GM21825 (cell line): ENCODE measurements around the gene SLC25A33.
A peak's percentile ranks its signal among the peaks of the same experiment; 100 is the strongest.
"Not testable (repeated sequence)": the region's sequence is repeated elsewhere in the genome, so short reads cannot be mapped to it uniquely, and the experiment has no call there.

ENCODE experiments used
- ATAC-seq: cut with Tn5 transposase; IDR thresholded peaks from one replicate; pipeline ENCODE4 v1.9.1; 2021; ENCODE audit warnings: mild to moderate bottlenecking, moderate library complexity; ENCODE audit not compliant: unreplicated experiment

Gene SLC25A33

GRCh38 chr1:9618909-9619679 lies 79.8 kb downstream of the SLC25A33 start:
- no peak for ATAC-seq

- no peak for ATAC-seq
Observed at GRCh38 chr1:9621032-9621431, 81.8 kb downstream of the SLC25A33 start.

DNA sequence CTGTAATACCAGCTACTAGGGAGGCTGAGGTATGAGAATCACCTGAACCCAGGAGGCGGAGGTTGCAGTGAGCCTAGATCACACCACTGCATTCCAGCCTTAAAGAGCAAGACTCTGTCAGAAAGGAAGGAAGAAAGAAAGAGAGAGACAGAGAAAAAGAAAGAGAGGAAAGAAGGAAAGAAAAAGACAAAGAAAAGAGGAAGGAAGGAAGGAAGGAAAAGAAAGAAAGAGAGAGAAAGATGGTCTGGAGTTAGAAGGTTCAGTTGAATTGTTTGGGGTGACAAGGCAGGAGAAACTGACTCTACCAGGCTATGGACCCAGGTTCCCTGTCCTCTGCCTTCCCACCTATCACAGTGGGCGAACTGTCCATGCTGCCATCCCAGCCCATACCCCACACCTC lies 84.8 kb downstream of the SLC25A33 start:
- no peak for ATAC-seq

- not testable (repeated sequence) for ATAC-seq
Observed at GRCh38 chr1:9625030-9625429, 85.8 kb downstream of the SLC25A33 start.

DNA sequence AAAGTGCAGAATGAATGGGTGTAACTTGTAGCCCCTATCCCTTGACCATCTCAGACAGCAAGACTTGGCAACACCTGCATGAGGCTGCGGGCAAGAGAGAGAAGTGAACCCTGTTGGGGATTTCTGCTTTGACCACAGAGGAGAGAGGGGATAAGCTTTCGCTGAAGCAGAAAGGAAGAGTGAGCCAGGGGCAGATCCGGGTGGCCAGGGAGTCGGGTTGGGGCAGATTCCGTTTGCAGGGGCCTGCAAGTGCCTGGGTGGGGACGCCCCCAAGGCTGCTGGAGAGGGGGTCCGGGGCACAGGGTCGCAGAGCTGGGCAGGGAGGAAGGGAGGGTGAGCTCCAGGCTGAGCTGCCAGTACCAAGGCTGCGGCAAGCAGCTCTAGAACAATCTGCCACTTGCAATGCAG lies 86.9 kb downstream of the SLC25A33 start:
- ATAC-seq = peak; percentile 39

GRCh38 chr1:9628541-9629444 lies 89.5 kb downstream of the SLC25A33 start:
- ATAC-seq = no peak

- no peak for ATAC-seq
Observed at GRCh38 chr1:9629445-9630201, 90.4 kb downstream of the SLC25A33 start.

DNA sequence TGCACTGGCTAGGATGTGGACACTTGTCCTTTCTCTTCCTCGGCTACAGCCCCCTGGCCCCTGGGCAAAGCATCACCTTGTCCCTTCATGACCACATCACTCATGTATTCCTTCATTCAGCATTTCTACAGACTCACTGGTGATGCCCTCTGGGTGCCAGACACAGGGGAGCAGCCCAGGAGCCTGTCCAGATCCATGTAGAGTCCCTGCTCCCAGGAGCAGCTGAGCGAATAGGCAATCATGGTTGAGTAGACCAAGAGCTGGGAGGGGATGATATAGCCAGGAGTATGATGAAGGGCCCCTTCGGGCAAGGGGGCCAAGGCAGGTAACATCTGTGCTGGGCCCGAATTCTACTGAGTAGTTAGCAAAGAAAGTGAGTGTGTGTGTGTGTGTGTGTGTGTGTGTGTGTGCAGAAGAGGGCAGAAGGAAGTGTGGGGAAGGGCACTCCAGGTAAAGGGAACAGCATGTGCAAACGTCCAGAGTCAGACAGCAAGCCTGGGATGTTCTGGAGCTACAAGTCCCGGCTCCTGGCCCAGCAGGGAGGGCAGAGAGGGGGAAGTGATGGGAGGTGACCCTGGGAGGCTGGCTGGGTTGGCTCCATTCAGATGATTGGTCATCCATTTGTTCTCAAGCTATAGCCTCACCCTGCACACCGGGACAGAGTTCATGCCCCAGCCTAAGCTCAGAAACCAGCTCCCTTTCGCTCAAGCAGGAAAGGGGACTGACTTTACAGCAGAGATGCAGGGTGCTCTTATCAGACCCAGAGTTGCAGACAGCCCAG lies 91.3 kb downstream of the SLC25A33 start:
- no peak for ATAC-seq

- no peak for ATAC-seq
Observed at GRCh38 chr1:9631613-9632012, 92.3 kb downstream of the SLC25A33 start.

GRCh38 chr1:9633493-9633892 lies 94.2 kb downstream of the SLC25A33 start:
- no peak for ATAC-seq

DNA sequence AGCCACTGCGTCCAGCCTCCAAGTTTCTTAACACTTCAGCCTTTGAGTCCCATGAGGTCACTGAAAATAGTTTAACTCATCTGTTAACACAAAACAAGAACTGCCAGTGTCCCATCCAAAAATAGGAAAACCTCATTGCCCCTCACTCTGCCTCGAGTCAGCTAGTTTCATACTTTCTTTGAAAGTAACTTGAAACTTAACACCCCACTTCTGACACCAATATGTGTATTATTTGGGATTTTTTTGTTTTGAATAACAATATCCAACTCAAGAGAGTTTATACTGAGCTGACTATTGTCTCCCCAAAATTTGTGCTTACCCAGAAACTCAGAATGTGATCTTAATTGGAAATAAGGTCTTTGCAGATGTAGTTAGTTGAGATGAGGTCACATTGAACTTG lies 95.3 kb downstream of the SLC25A33 start:
- ATAC-seq = no peak
